GM23338 (cell line): Measurements from ENCODE around the gene AGAP1. TPM values are rescaled to one million over a fixed set of nuclear protein-coding genes. Genes with fewer than 3 reads are reported as not detected.

Experiments used
- ATAC-seq: fragments of 200-7000 bp; cut with Tn5 transposase; 3 replicates; pipeline ENCODE4 v1.9.1; 2020
- DNase-seq: peaks from one replicate; pipeline ENCODE4 v3.0.0-alpha.2; 2015; ENCODE audit warnings: low spot score
- H2AFZ ChIP-seq: fragments of 200-600 bp; sonication (generic); 2 replicates; pipeline ENCODE4 v1.8.0; 2016; ENCODE audit warnings: antibody characterized with exemption, mild to moderate bottlenecking, moderate library complexity
- H3F3A ChIP-seq: fragments of 200-600 bp; sonication (generic); replicated peaks from 2 replicates; pipeline ENCODE4 v1.8.0; 2017; ENCODE audit warnings: antibody characterized with exemption, mixed run types, low read depth
- H3K27ac ChIP-seq: fragments of 200-600 bp; sonication (generic); 2 replicates; pipeline ENCODE4 v1.6.1; 2016; ENCODE audit warnings: low read depth
- H3K27me3 ChIP-seq: fragments of 200-600 bp; sonication (generic); 2 replicates; pipeline ENCODE4 v1.8.0; 2016; ENCODE audit warnings: mild to moderate bottlenecking, mixed run types, moderate library complexity; ENCODE audit not compliant: insufficient read depth
- H3K36me3 ChIP-seq: fragments of 200-600 bp; sonication (generic); 2 replicates; pipeline ENCODE4 v1.8.0; 2016; ENCODE audit warnings: mild to moderate bottlenecking; ENCODE audit not compliant: insufficient read depth
- H3K4me1 ChIP-seq: fragments of 200-600 bp; sonication (generic); 2 replicates; pipeline ENCODE4 v1.8.0; 2016; ENCODE audit warnings: mild to moderate bottlenecking, moderate library complexity; ENCODE audit not compliant: insufficient read depth
- H3K4me2 ChIP-seq: fragments of 200-600 bp; sonication (generic); 2 replicates; pipeline ENCODE4 v1.7.1; 2017; ENCODE audit warnings: mixed run types
- H3K4me3 ChIP-seq: fragments of 200-600 bp; sonication (generic); 2 replicates; pipeline ENCODE4 v1.6.1; 2016; ENCODE audit warnings: mixed run types
- H3K79me2 ChIP-seq: fragments of 200-600 bp; sonication (generic); replicated peaks from 2 replicates; pipeline ENCODE4 v1.8.0; 2017; ENCODE audit warnings: mild to moderate bottlenecking; ENCODE audit not compliant: insufficient read depth
- H3K9me2 ChIP-seq: fragments of 200-600 bp; sonication (generic); 2 replicates; pipeline ENCODE4 v1.8.0; 2017; ENCODE audit not compliant: insufficient read depth
- H4K20me1 ChIP-seq: fragments of 200-600 bp; sonication (generic); replicated peaks from 2 replicates; pipeline ENCODE4 v1.8.0; 2017; ENCODE audit warnings: mild to moderate bottlenecking; ENCODE audit not compliant: insufficient read depth
- H3K27ac Mint-ChIP-seq: 2 replicates; pipeline ENCODE4 v1.8.0; 2020; ENCODE audit warnings: inconsistent platforms, mild to moderate bottlenecking, moderate library complexity, mixed read lengths
- H3K27me3 Mint-ChIP-seq: 3 replicates; pipeline ENCODE4 v1.8.0; 2022; ENCODE audit warnings: low read depth, mild to moderate bottlenecking, moderate library complexity, mixed read lengths, inconsistent platforms; ENCODE audit not compliant: insufficient read depth, poor library complexity
- H3K36me3 Mint-ChIP-seq: 3 replicates; pipeline ENCODE4 v1.8.0; 2021; ENCODE audit warnings: low read depth, mild to moderate bottlenecking, inconsistent platforms, moderate library complexity, mixed read lengths
- H3K4me1 Mint-ChIP-seq: 3 replicates; pipeline ENCODE4 v1.8.0; 2020; ENCODE audit warnings: mild to moderate bottlenecking, inconsistent platforms, mixed read lengths
- H3K4me3 Mint-ChIP-seq: 3 replicates; pipeline ENCODE4 v1.8.0; 2021; ENCODE audit warnings: moderate library complexity, mild to moderate bottlenecking, inconsistent platforms, mixed read lengths
- H3K9me3 Mint-ChIP-seq: 3 replicates; pipeline ENCODE4 v1.8.0; 2020; ENCODE audit warnings: moderate library complexity, mild to moderate bottlenecking, inconsistent platforms, mixed read lengths
- CREB1 ChIP-seq: fragments of 250-450 bp; sonication (Bioruptor Pico); IDR thresholded peaks from 2 replicates; pipeline ENCODE4 v1.5.0; 2020; ENCODE audit warnings: low read depth, mild to moderate bottlenecking, moderate library complexity
- EZH2 ChIP-seq: fragments of 200-600 bp; sonication (generic); IDR thresholded peaks from one replicate; pipeline ENCODE4 v1.8.0; 2017; ENCODE audit warnings: antibody characterized with exemption, mild to moderate bottlenecking, low read depth; ENCODE audit not compliant: unreplicated experiment
- EZH2phosphoT487 ChIP-seq: fragments of 200-600 bp; sonication (generic); IDR thresholded peaks from one replicate; pipeline ENCODE4 v1.8.1; 2018; ENCODE audit warnings: antibody characterized with exemption; ENCODE audit not compliant: unreplicated experiment
- JUNB ChIP-seq: IDR thresholded peaks from one replicate; pipeline ENCODE4 v1.6.1; 2016; ENCODE audit warnings: antibody characterized with exemption; ENCODE audit not compliant: unreplicated experiment
- NANOG ChIP-seq: IDR thresholded peaks from 2 replicates; pipeline ENCODE4 v1.6.1; 2016; ENCODE audit warnings: antibody characterized with exemption, borderline replicate concordance
- POLR2AphosphoS5 ChIP-seq: IDR thresholded peaks from 2 replicates; pipeline ENCODE4 v1.6.1; 2016; ENCODE audit warnings: antibody characterized with exemption, low read depth
- STAT1 ChIP-seq: IDR thresholded peaks from one replicate; pipeline ENCODE4 v1.6.1; 2016; ENCODE audit warnings: antibody characterized with exemption; ENCODE audit not compliant: unreplicated experiment
- ZNF114 ChIP-seq: fragments of 250-450 bp; sonication (Bioruptor Pico); IDR thresholded peaks from 2 replicates; pipeline ENCODE4 v1.5.0; 2020; ENCODE audit warnings: mild to moderate bottlenecking, moderate library complexity
- ZNF331 ChIP-seq: fragments of 250-450 bp; sonication (Bioruptor Pico); IDR thresholded peaks from 2 replicates; pipeline ENCODE4 v1.5.0; 2020; ENCODE audit warnings: low read depth, mild to moderate bottlenecking, moderate library complexity
- polyA plus RNA-seq: library from polyadenylated mRNA; unstranded; fragments of >200 nt; fragmentation: Nextera tagmentation; extraction: Ambion mirVana; gene quantifications from 2 replicates; pipeline ENCODE4 v1.2.1, GENCODE V29; 2016
- total RNA-seq: library from RNA; depleted of rRNA; stranded (reverse); fragments of >200 nt; shearing (Covaris generic); gene quantifications from 2 replicates; pipeline ENCODE4 v1.2.3, GENCODE V29; 2014
- TF ChIP-seq, protein P1 (sequence below), 2 experiments: fragments of 200-600 bp in 1 of 2; sonication (generic) in 1 of 2; conservative IDR thresholded peaks; 2 replicates each; pipeline versions ENCODE4 v1.5.1 to v1.6.1; 2016 to 2017; ENCODE audit warnings: antibody characterized with exemption in 2 of 2, low read depth in 2 of 2, mild to moderate bottlenecking in 2 of 2, moderate library complexity in 1 of 2
- TF ChIP-seq, protein P2 (sequence below): IDR thresholded peaks from 2 replicates; pipeline ENCODE4 v1.6.1; 2016; ENCODE audit warnings: antibody characterized with exemption

AGAP1 gene
- total and polyA plus RNA-seq, 2 experiments from 2014 or later, result 13.3 to 27.9 TPM

DNA sequence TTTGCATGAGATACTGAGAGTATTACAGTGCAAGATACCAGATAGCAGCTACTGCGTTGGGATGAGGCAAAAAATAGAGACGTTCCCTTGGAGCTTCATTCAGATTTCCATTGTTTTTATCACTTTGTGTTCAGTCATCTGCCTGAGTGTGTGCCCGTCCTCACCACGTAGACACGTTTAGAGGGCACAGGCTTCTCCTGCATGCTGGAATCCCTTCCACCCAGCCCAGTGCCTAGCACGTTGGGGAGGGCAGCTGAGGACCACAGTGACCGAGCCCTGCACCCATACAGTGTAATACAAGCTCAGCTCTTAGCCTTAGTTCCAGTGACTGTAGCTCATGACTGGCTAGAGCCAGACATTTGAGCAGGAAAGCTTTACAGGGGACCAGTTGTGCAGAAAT lies 539.6 kb downstream of the AGAP1 start:
- Histone ChIP-seq H3K4me1 (peaks cover 6% of the 10 kb centered on the region), H3K4me3 (no peak overlapping the region), H3K27ac (no peak overlapping the region), H3K36me3 (peaks cover 4% of the 10 kb centered on the region; the same call in 1 of the 2 replicates), H2AFZ (no peak overlapping the region), H3K79me2 (no peaks in the 10 kb centered on the region), H3K27me3 (no peaks in the 10 kb centered on the region), H3F3A (no peaks in the 10 kb centered on the region), H4K20me1 (no peaks in the 10 kb centered on the region), H3K4me2 (no peak overlapping the region), H3K9me2 (no peaks in the 10 kb centered on the region; the same call in 1 of the 2 replicates)
- 0 out of 2 replicates have a peak overlapping the region, but pooled peaks have one; percentile 23 for H3K27ac Mint-ChIP-seq
- peaks cover 8% of the 10 kb centered on the region for H3K27me3 Mint-ChIP-seq
- no peak overlapping the region for H3K4me3 Mint-ChIP-seq
- TF ChIP-seq EZH2phosphoT487, result no peak
- TF ChIP-seq, protein P1, sequence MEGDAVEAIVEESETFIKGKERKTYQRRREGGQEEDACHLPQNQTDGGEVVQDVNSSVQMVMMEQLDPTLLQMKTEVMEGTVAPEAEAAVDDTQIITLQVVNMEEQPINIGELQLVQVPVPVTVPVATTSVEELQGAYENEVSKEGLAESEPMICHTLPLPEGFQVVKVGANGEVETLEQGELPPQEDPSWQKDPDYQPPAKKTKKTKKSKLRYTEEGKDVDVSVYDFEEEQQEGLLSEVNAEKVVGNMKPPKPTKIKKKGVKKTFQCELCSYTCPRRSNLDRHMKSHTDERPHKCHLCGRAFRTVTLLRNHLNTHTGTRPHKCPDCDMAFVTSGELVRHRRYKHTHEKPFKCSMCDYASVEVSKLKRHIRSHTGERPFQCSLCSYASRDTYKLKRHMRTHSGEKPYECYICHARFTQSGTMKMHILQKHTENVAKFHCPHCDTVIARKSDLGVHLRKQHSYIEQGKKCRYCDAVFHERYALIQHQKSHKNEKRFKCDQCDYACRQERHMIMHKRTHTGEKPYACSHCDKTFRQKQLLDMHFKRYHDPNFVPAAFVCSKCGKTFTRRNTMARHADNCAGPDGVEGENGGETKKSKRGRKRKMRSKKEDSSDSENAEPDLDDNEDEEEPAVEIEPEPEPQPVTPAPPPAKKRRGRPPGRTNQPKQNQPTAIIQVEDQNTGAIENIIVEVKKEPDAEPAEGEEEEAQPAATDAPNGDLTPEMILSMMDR (conservative IDR thresholded peaks at IDR 0.05; ENCODE audit: low read depth in 2 of 2), result no peak
- TF ChIP-seq NANOG, result no peak
- no peak for TF ChIP-seq STAT1
- H3K36me3 Mint-ChIP-seq, result peaks cover 13% of the 10 kb centered on the region
- H3K4me1 Mint-ChIP-seq, result peaks cover 12% of the 10 kb centered on the region
- H3K9me3 Mint-ChIP-seq, result no peaks in the 10 kb centered on the region; the same call in 2 of the 3 replicates
- DNase-seq (no peak), ATAC-seq (no peak)

DNA sequence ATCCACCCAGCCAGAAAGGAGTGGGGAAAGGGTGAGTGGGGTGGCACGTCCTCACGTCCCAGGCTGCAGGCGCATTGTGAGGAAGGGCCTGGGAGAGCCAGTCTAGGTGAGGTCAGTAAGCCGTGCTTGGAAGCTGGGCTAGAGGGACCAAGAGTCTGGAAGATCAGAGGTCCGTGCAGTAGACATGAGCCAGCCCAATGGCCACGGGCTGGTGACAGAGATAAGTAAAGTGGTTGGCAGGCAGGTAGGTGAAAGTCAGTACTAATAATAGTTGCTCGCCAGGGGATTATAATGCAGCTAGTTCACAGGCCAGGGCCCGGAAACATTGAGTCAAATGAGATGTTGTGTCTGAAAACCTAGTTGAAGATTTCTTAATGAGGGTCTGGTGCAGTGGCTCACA lies 541.1 kb downstream of the AGAP1 start:
- Histone ChIP-seq H3K4me3 (no peak overlapping the region), H3F3A (no peaks in the 10 kb centered on the region), H4K20me1 (no peaks in the 10 kb centered on the region), H3K36me3 (peaks cover 4% of the 10 kb centered on the region; the same call in 1 of the 2 replicates), H2AFZ (no peak overlapping the region), H3K9me2 (no peaks in the 10 kb centered on the region; the same call in 1 of the 2 replicates), H3K79me2 (no peaks in the 10 kb centered on the region), H3K27me3 (no peaks in the 10 kb centered on the region), H3K27ac (no peak overlapping the region), H3K4me1 (peaks cover 6% of the 10 kb centered on the region), H3K4me2 (no peak overlapping the region)
- H3K27me3 Mint-ChIP-seq, result peaks cover 5% of the 10 kb centered on the region
- ATAC-seq (no peak), DNase-seq (no peak)
- no peaks in the 10 kb centered on the region for H3K9me3 Mint-ChIP-seq
- H3K4me3 Mint-ChIP-seq, result no peak overlapping the region
- H3K27ac Mint-ChIP-seq, result no peak overlapping the region
- peaks cover 9% of the 10 kb centered on the region for H3K36me3 Mint-ChIP-seq
- peaks cover 12% of the 10 kb centered on the region for H3K4me1 Mint-ChIP-seq
- no peak for TF ChIP-seq EZH2phosphoT487
- TF ChIP-seq JUNB, result no peak
- no peak for TF ChIP-seq ZNF114 (CRISPR knock-in tag)
- no peak for TF ChIP-seq CREB1 (CRISPR knock-in tag)
- TF ChIP-seq, protein P1 (conservative IDR thresholded peaks at IDR 0.05; ENCODE audit: low read depth in 2 of 2), result no peak
- TF ChIP-seq STAT1, result no peak
- TF ChIP-seq POLR2AphosphoS5, result no peak
- TF ChIP-seq ZNF331, result no peak
- TF ChIP-seq, protein P2, sequence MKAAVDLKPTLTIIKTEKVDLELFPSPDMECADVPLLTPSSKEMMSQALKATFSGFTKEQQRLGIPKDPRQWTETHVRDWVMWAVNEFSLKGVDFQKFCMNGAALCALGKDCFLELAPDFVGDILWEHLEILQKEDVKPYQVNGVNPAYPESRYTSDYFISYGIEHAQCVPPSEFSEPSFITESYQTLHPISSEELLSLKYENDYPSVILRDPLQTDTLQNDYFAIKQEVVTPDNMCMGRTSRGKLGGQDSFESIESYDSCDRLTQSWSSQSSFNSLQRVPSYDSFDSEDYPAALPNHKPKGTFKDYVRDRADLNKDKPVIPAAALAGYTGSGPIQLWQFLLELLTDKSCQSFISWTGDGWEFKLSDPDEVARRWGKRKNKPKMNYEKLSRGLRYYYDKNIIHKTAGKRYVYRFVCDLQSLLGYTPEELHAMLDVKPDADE, result no peak
- TF ChIP-seq EZH2, result no peak
